Upper lobe of left lung (tissue), 4 donors: Measurements from ENCODE around the gene PCSK5.

Experiments
- CTCF ChIP-seq, 6 experiments: fragments of 450-650 bp in 4 of 6; fragments of 200-600 bp in 2 of 6; sonication (generic) in 2 of 6; IDR thresholded peaks; one replicate each; pipeline ENCODE4 v1.5.1; 2016 to 2019; ENCODE audit warnings: antibody characterized with exemption in 6 of 6
- POLR2A ChIP-seq, 4 donors: fragments of 450-650 bp; IDR thresholded peaks; one replicate each; pipeline ENCODE4 v1.5.1; 2016 to 2017; ENCODE audit warnings: antibody characterized with exemption in 4 of 4, mild to moderate bottlenecking in 2 of 4

- no peak for TF ChIP-seq POLR2A (IDR thresholded peaks at IDR 0.05)
- TF ChIP-seq CTCF (IDR thresholded peaks at IDR 0.05), result no peak
Measured at GRCh38 chr9:76289042-76289441, 398.6 kb downstream of the PCSK5 start.
